Gastrocnemius medialis (tissue), 4 donors: Measurements from ENCODE around the gene INSYN2B. TPM values are rescaled to one million over a fixed set of nuclear protein-coding genes. Genes with fewer than 3 reads are reported as not detected.
"Not testable (repeated sequence)": the region's sequence is repeated elsewhere in the genome, so short reads cannot be mapped to it uniquely, and the experiment has no call there.

Source experiments
- ATAC-seq, 2 donors: fragments of 150-250 bp; one replicate each; pipeline ENCODE4 v1.9.1; 2016
- DNase-seq, 2 donors: peaks; one replicate each; pipeline ENCODE4 v3.0.0-alpha.2; 2019
- H3K27ac ChIP-seq, 4 donors: fragments of 200-600 bp; sonication (generic); 1 replicate in 1 of 4; 2 replicates in 3 of 4; pipeline ENCODE4 v1.5.1; 2016 to 2018; ENCODE audit warnings: mild to moderate bottlenecking in 2 of 4, moderate library complexity in 1 of 4
- H3K27me3 ChIP-seq, 3 donors: fragments of 200-600 bp; sonication (generic) in 2 of 3; 1 replicate in 1 of 3; 2 replicates in 2 of 3; pipeline versions ENCODE4 v1.5.1 to v1.6.0; 2016 to 2019; ENCODE audit warnings: mild to moderate bottlenecking in 1 of 3, moderate library complexity in 1 of 3
- H3K36me3 ChIP-seq, 2 donors: fragments of 200-600 bp; sonication (generic) in 1 of 2; one replicate each; pipeline ENCODE4 v1.5.1; 2017 to 2018
- H3K4me1 ChIP-seq, 2 donors: fragments of 200-600 bp; sonication (generic) in 1 of 2; one replicate each; pipeline ENCODE4 v1.5.1; 2016 to 2017; ENCODE audit warnings: mild to moderate bottlenecking in 2 of 2
- H3K4me3 ChIP-seq, 4 donors: fragments of 200-600 bp; sonication (generic) in 3 of 4; 1 replicate in 1 of 4; 2 replicates in 3 of 4; pipeline ENCODE4 v1.5.1; 2016 to 2019; ENCODE audit warnings: mild to moderate bottlenecking in 2 of 4
- H3K9me3 ChIP-seq, 3 donors: fragments of 200-600 bp; sonication (generic) in 2 of 3; 1 replicate in 1 of 3; 2 replicates in 2 of 3; pipeline ENCODE4 v1.5.1; 2016 to 2019
- POLR2A ChIP-seq, 2 donors: fragments of 450-650 bp; IDR thresholded peaks; one replicate each; pipeline ENCODE4 v1.6.1; 2017; ENCODE audit warnings: antibody characterized with exemption in 2 of 2, mild to moderate bottlenecking in 2 of 2, moderate library complexity in 2 of 2
- in situ Hi-C, 4 donors: fragments of 200-750 bp; cut with MboI; loops; one replicate each; pipeline versions ENCODE4 v1.15.0 to v1.8.0; 2017; ENCODE audit warnings: low sequenced_read_pairs in 4 of 4
- intact Hi-C: fragments of 100-400 bp; cut with DNase I; formaldehyde crosslinking; loops from one replicate; pipeline ENCODE4 v1.15.1; 2023; ENCODE audit warnings: low total_unique reads
- total RNA-seq, 4 donors: library from RNA; depleted of rRNA; stranded (reverse); fragments of >200 nt; gene quantifications; one replicate each; pipeline versions ENCODE4 v1.1.0 to v1.2.3, GENCODE V29; 2016
- TF ChIP-seq, protein P1 (sequence below), 5 experiments: fragments of 450-650 bp in 3 of 5; fragments of 200-600 bp in 2 of 5; sonication (generic) in 2 of 5; IDR thresholded peaks in 4 of 5; conservative IDR thresholded peaks in 1 of 5; 1 replicate in 4 of 5; 2 replicates in 1 of 5; pipeline ENCODE4 v1.5.1; 2016 to 2019; ENCODE audit warnings: antibody characterized with exemption in 5 of 5, mild to moderate bottlenecking in 3 of 5, moderate library complexity in 3 of 5

The INSYN2B gene
- total RNA-seq, 4 donors from 2014 or later = 0.07 TPM; not detected in 3

DNA sequence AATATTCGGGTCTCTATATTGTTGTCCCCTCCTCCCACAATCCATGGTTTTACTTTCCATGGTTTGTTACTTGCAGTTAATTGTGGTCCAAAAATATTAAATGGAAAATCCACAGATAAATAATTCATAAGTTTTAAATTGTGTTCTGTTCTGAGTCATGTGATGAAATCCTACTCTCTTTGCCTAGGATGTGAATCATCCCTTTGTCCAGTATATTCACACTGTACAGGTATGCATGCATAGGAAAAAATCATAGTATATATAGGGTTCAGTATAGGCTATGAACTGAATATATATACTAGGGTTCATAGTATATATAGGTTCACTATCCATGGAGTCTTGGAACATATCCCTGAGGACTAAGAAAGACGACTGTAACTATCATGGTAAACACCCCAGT is 19.6 kb downstream of the INSYN2B start:
- H3K27me3 ChIP-seq = no peaks in the 10 kb centered on the region
- H3K4me3 ChIP-seq = no peak overlapping the region
- no peaks in the 10 kb centered on the region for H3K4me1 ChIP-seq
- H3K9me3 ChIP-seq = no peaks in the 10 kb centered on the region
- H3K27ac ChIP-seq = no peak overlapping the region
- DNase-seq (no peak), ATAC-seq (no peak)
- intact Hi-C loops = no loop called here
- in situ Hi-C loops = no loop called here
- TF ChIP-seq, protein P1, sequence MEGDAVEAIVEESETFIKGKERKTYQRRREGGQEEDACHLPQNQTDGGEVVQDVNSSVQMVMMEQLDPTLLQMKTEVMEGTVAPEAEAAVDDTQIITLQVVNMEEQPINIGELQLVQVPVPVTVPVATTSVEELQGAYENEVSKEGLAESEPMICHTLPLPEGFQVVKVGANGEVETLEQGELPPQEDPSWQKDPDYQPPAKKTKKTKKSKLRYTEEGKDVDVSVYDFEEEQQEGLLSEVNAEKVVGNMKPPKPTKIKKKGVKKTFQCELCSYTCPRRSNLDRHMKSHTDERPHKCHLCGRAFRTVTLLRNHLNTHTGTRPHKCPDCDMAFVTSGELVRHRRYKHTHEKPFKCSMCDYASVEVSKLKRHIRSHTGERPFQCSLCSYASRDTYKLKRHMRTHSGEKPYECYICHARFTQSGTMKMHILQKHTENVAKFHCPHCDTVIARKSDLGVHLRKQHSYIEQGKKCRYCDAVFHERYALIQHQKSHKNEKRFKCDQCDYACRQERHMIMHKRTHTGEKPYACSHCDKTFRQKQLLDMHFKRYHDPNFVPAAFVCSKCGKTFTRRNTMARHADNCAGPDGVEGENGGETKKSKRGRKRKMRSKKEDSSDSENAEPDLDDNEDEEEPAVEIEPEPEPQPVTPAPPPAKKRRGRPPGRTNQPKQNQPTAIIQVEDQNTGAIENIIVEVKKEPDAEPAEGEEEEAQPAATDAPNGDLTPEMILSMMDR (IDR thresholded peaks at IDR 0.05 in 4 of 5, conservative IDR thresholded peaks at IDR 0.05 in 1 of 5) = no peak
- no peak for TF ChIP-seq POLR2A (IDR thresholded peaks at IDR 0.05)
- H3K36me3 ChIP-seq = no peaks in the 10 kb centered on the region

DNA sequence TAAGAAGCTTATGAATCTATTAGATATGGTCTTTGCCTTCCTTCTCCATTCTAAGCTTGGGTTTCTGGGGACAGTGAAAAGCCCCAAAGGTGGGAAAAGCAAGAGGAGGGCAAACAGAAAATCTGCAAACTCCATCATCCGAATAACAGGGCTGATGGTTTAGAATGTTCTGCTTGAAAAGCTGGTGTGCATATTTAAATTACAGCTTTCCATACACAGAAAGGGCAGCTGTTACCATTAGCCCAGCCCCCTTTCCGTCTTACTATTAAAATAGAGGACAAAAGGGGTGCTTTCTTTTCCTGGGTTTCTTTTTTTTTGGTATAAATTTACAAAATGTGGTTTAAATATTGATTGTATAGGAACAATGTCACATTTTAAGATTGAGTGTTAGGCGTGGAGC is 22.0 kb downstream of the INSYN2B start:
- intact Hi-C loops (no loop called here), in situ Hi-C loops (no loop called here)
- no peak for ATAC-seq

DNA sequence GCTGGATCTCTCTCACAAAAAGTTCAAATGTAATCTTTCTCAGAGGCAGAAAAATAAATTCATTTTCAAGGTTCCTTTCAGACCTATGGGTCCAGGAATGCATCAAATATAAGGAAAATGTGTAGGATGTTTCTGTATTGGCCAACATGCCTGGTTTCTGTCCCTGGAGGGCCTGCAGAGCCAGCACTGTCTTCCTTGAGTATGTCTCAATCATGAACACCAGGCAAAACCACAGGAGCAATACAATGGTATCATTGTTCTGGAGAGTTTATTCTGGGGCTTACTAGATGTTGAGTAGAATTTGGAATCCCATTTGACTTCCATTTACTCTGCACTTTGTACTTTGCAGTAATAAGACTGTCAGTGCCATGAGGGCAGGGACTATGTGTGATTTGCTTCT is 23.5 kb downstream of the INSYN2B start:
- in situ Hi-C loops = no loop called here
- ATAC-seq (no peak), DNase-seq (no peak)
- no peak overlapping the region for H3K4me3 ChIP-seq
- no peaks in the 10 kb centered on the region for H3K4me1 ChIP-seq
- intact Hi-C loops = no loop called here
- H3K27me3 ChIP-seq = no peaks in the 10 kb centered on the region
- H3K27ac ChIP-seq = no peak overlapping the region
- no peak for TF ChIP-seq POLR2A (IDR thresholded peaks at IDR 0.05)
- TF ChIP-seq, protein P1 (IDR thresholded peaks at IDR 0.05 in 4 of 5, conservative IDR thresholded peaks at IDR 0.05 in 1 of 5) = no peak
- no peaks in the 10 kb centered on the region for H3K9me3 ChIP-seq
- no peaks in the 10 kb centered on the region for H3K36me3 ChIP-seq

More for the DNA sequence above, 22.0 kb downstream of the INSYN2B start:
- H3K27ac ChIP-seq = no peak overlapping the region
- no peaks in the 10 kb centered on the region for H3K27me3 ChIP-seq
- H3K36me3 ChIP-seq = no peaks in the 10 kb centered on the region
- DNase-seq = no peak
- H3K4me3 ChIP-seq = no peak overlapping the region
- TF ChIP-seq POLR2A (IDR thresholded peaks at IDR 0.05) = no peak
- TF ChIP-seq, protein P1 (IDR thresholded peaks at IDR 0.05 in 4 of 5, conservative IDR thresholded peaks at IDR 0.05 in 1 of 5) = no peak
- no peaks in the 10 kb centered on the region for H3K9me3 ChIP-seq
- H3K4me1 ChIP-seq = no peaks in the 10 kb centered on the region

DNA sequence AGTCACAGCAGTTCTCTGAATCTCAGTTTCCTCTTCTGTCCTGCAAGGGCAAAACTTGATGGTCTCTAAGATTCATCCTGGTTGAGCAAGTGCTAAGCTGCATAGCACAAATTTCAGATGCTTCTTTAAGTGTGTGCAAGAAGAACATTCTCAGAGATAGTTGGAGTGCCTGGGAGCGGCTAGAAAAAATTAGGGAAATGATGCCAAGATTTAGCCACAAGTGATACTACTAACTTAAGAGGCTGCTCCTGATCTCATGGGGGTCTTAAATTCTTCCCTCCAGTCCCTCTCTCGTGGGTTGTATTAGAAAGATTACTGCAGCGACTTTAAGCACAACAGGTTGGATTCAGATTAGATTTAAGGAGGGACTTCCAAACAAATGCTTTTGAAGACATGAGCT is 24.2 kb downstream of the INSYN2B start:
- in situ Hi-C loops (no loop called here), intact Hi-C loops (no loop called here)
- Histone ChIP-seq H3K4me1 (no peaks in the 10 kb centered on the region), H3K27ac (no peak overlapping the region), H3K36me3 (no peaks in the 10 kb centered on the region), H3K9me3 (no peaks in the 10 kb centered on the region), H3K4me3 (no peak overlapping the region), H3K27me3 (no peaks in the 10 kb centered on the region)
- DNase-seq = no peak
- no peak for ATAC-seq
- TF ChIP-seq, protein P1 (IDR thresholded peaks at IDR 0.05 in 4 of 5, conservative IDR thresholded peaks at IDR 0.05 in 1 of 5) = no peak
- TF ChIP-seq POLR2A (IDR thresholded peaks at IDR 0.05) = no peak

DNA sequence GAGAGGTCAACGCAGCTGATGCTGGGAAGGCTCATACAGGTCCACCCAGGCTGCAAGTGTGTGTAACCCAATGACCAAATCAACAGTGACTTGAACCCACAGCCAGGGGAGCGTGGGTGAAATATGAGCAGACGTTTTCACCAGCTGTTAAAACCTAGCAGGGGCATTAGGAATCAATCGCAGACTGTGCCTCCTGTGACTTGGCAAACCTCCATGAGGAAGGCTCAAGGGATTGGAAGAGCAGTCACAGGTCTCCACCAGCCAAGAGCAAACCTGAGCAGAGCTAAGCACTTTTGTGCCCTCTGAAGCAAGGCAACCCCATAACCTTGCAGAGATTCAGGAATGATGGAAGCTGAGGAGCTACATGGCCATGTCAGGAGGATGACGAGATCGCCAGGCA is 25.5 kb downstream of the INSYN2B start:
- no peak overlapping the region for H3K27ac ChIP-seq
- no peak for TF ChIP-seq POLR2A (IDR thresholded peaks at IDR 0.05)
- TF ChIP-seq, protein P1 (IDR thresholded peaks at IDR 0.05 in 4 of 5, conservative IDR thresholded peaks at IDR 0.05 in 1 of 5) = no peak
- in situ Hi-C loops (no loop called here), intact Hi-C loops (no loop called here)
- H3K36me3 ChIP-seq = no peaks in the 10 kb centered on the region
- no peaks in the 10 kb centered on the region for H3K9me3 ChIP-seq
- no peaks in the 10 kb centered on the region for H3K27me3 ChIP-seq
- ATAC-seq (no peak), DNase-seq (no peak)
- no peak overlapping the region for H3K4me3 ChIP-seq
- H3K4me1 ChIP-seq = no peaks in the 10 kb centered on the region

DNA sequence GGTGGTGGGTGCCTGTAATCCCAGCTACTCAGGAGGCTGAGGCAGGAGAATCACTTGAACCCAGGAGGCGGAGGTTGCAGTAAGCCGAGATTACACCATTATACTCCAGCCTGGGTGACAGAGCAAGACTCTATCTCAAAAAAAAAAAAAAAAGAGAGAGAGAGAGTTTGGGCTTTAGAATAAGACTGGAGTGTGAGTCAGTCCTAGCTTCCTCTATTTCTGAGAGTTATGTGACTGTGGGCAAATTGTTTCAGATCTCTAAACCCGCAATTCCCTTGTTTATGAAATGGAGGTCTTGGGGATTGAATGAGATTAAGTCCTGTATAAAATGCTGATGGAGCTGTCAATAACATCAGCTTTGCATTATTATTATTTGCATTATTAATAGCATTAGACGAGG is 27.1 kb downstream of the INSYN2B start:
- H3K4me3 ChIP-seq, H3K4me1 ChIP-seq, H3K9me3 ChIP-seq, H3K27me3 ChIP-seq, H3K36me3 ChIP-seq, in situ Hi-C loops, intact Hi-C loops, DNase-seq, H3K27ac ChIP-seq, ATAC-seq: not testable (repeated sequence)
